NCI-H82 treated with DMSO at 0.1 percent for 48 hours (cell line): ENCODE measurements around the gene IFT57.

ENCODE experiments used
- DNase-seq: peaks from one replicate; lab custom pipeline; 2025; ENCODE audit not compliant: unreplicated experiment; lab: John Stamatoyannopoulos, UW

IFT57 gene

DNA sequence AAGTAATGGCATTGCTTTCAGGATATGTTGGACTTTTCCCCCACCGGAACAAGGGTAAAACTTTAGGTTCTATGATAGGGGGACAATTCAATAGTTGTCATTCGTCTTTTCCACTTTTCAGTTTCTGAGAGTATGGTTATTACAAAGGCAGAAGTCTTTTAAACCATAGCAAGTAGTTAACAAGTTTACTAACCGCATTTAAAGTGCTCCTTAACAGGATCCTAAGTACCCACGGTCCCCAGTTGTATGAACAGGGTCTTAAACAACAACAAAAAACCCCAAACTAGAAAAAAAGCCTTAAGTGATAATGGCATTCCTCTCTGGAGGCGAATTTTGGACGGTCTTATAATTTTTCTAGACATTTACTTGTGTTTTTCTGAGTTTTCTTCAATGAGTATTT lies 831 bp downstream of the IFT57 start:
- DNase-seq, result no peak

- no peak for DNase-seq
Measured at GRCh38 chr3:108219336-108219735, 2.9 kb downstream of the IFT57 start.

- DNase-seq, result no peak
Measured at GRCh38 chr3:108218811-108219210, 3.4 kb downstream of the IFT57 start.

- DNase-seq, result no peak
Measured at GRCh38 chr3:108215871-108216270, 6.4 kb downstream of the IFT57 start.

GRCh38 chr3:108209579-108209978 lies 12.6 kb downstream of the IFT57 start:
- no peak for DNase-seq

GRCh38 chr3:108208831-108209230 lies 13.4 kb downstream of the IFT57 start:
- DNase-seq, result no peak

DNA sequence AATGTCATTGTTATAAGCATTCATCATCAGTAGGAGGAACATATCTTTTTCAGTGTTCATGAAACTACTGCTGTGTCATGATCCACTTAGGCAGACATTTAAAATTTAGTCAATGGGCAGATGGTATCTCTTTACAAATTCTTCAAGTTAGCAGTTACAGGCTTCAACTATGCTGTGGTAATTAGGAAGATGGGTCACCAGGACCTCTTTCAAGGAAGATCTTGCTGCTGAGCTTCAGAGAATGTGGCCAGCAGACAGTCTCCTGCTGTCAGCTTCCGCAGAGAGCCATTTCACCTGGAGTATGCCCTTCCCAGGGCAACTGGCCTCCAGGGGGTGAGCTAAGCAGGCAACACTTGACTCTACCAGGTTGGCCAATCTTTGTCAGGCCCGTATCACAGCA lies 19.4 kb downstream of the IFT57 start:
- DNase-seq, result no peak

DNA sequence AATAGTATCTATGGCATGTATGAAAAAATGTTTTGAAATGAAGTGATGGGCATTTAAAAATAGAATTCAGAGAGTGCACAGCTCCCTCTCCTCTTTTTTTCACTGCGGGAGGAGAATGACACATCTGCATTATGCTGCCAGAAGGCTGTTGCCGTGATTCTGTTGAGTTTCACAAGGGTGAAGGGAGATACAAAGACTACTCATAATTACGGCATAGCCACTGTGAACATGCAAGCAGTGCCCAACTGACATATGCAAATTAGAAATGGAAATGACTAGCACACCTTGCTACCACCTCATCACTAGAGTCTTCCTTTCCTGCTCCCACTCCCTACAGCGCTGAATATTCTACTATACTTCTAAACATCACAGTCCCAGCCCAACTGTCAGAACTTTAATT lies 20.1 kb downstream of the IFT57 start:
- DNase-seq, result no peak

GRCh38 chr3:108201258-108201657 lies 21.0 kb downstream of the IFT57 start:
- DNase-seq, result no peak

DNA sequence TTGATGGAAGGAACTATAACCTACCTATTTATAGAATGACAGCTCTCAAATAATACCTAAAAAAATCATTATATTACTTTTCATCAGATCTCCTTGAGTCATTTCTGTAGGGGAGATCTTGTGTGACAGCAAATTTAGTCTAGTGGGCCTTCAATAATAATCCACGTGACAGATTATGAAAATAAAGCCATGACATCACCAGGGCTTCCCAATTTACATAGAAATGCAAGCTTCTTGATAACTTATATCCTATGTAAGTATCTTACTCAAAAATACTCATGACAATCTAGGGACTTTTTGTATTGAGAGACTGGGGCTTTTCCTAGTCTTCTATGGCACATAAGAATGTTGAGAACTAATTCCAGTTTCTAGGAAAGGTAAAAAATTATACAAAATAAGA lies 21.6 kb downstream of the IFT57 start:
- no peak for DNase-seq

DNA sequence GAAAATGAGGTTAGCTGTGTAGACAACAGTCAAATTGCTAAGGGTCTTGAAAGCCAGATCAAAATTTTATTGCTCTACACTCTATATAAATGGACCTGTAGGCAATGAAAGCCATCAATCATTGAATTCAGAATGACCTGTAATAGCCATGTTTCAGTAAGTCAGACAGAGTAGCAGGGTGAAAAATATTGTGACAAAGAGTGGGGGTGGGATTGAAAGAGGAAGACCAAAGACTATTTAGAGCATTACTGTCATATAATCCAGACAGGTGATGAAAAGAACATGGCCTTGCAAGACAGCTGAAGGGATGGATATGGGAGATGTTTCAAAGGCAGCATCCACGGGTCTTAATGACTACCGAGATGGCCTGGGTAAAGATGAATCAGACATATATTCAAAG lies 22.2 kb downstream of the IFT57 start:
- no peak for DNase-seq

DNA sequence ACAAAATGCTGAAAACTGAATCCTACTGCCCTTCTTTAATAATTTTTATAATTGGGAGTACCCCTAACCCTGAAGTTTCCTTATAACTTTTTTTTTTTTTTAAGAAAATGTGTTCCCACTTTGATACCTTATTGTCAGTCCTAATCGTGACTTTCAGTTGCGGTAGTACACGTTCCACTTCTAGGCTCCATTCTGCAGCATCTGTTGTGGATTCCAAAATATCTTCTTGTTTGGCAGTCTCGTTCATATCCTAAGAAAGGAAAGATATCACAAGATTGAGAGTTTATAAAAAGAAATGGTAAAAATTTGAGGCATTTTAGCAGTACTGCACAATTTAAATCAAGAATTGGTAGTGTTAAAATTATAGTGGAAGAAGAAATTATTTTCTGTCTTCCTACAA lies 30.8 kb downstream of the IFT57 start:
- no peak for DNase-seq

GRCh38 chr3:108190346-108190745 lies 31.9 kb downstream of the IFT57 start:
- DNase-seq, result no peak

DNA sequence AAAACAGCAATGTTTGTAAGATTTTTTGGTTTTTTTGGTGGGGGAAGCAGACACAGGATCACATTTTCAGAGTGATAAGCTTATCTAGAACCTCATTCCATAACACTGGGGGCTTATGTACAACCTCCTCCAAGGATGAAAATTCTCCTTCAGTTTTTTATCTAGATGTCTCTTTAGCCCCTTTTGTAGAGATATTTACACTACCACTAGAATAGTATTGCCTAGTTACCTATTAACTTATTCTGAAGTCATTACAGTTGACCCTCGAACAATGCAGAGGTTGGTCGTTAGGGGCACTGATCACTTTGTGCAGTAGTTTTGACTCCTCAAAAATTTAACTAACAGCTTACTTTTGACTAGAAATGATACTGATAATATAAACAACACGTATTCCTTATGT lies 32.8 kb downstream of the IFT57 start:
- DNase-seq, result no peak

- DNase-seq, result no peak
Measured at GRCh38 chr3:108185536-108185935, 36.7 kb downstream of the IFT57 start.

- no peak for DNase-seq
Measured at GRCh38 chr3:108184824-108185223, 37.4 kb downstream of the IFT57 start.

DNA sequence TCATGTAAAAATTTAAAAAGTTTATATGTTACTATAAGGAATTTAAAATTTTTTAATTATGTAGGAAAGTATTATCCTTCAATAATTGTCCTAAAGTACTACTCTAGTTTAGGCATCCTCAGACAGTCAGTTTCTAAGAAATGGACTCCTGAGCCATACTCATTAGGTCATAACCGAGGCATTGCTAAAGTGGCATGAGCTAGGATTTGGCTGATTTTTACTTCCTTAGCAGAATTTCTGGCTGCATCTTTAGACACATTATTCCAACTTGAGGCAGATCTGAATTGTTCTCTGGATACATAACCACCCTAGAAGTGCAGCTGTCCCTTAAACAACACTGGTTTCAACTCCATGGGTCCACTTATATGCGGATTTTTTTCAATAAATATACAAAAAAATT lies 38.3 kb downstream of the IFT57 start:
- DNase-seq, result no peak

GRCh38 chr3:108183181-108183580 lies 39.0 kb downstream of the IFT57 start:
- no peak for DNase-seq

DNA sequence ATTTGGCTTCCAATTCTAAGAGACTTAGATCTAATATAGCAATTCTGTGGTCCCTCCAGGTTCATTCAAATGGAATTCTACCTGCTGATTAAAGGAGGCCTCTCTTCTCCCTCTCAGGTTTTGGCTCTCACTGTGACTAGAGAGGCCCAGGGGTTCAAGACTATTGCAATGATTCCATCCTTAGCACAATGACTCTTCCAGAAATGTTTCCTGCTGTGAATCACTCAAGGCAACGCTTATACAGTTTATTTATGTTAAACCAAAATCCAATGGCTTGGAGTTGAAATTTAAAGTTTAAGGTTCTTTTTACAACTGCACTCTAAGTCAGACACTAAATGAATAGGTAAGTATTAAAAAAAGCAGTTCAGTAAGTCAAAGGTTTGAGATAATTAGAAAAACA lies 39.9 kb downstream of the IFT57 start:
- no peak for DNase-seq

GRCh38 chr3:108181172-108181571 lies 41.1 kb downstream of the IFT57 start:
- no peak for DNase-seq

- DNase-seq, result no peak
Measured at GRCh38 chr3:108180194-108180593, 42.0 kb downstream of the IFT57 start.

DNA sequence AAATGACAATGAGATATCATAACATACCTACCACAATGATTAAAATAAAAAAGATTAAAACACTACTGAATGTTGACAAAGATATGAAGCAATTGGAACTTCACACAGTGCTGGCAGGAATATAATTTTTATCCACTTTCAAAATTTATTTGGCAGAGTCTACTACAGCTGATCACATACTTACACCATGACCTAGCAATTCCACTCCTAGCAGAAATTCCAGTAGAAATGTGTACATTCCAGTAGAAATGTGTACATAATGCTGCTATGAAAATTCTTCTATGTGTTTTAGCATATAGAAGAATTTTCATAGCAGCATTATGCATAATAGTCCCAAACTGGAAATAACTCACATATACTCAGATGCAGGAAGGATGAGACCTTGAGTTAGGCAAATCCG lies 43.5 kb downstream of the IFT57 start:
- DNase-seq, result no peak

DNA sequence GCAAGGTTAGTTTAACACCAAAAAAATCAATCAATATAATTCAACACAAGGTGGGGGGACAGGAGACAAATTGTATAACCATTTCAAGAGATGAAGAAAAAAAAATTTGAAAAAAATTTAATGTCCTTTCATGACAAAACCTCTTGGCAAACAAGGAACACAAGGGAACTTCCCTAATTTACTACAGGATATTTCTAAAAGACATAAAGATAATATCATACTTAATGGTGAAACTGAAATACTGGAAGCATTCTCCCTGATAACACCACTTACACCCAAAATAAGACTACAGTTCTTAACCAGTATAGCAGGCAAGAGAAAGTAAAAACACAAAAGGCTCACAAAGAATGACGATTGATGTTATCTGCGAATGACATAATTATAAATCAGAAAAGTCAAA lies 44.7 kb downstream of the IFT57 start:
- DNase-seq, result no peak

DNA sequence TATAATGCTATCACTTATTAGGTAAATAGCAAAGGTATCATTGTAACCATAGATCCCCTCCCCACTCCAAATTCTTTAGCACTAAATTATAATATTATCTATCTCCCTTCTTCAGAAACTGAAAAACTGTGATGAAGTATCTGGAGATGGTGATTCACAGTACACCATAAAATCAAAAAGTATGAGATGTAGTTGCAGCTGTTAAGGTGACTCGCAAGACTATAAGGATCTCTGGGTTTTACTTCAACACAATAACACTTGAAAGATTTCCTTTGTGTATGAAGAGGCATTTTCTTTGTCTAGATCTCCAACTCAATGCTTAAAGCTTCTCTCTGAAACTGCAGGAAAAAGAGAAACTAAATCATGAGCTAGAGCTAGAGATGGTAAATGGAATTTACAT lies 46.9 kb downstream of the IFT57 start:
- DNase-seq, result no peak
